ENCODE results near the gene CFAP20DC.

The CFAP20DC gene

GRCh38 chr3:58751235-58751634 lies 298.6 kb downstream of the CFAP20DC start:
- DNase-seq (ENCODE audit: low spot score): no peak
- no peak for TF ChIP-seq CTCF (IDR thresholded peaks at IDR 0.05; ENCODE audit: extremely low read depth, missing control alignments)

- DNase-seq (ENCODE audit: low spot score): no peak
- TF ChIP-seq CTCF (IDR thresholded peaks at IDR 0.05; ENCODE audit: extremely low read depth, missing control alignments): no peak
Observed at GRCh38 chr3:58749948-58750347, 299.9 kb downstream of the CFAP20DC start.

GRCh38 chr3:58748024-58748423 lies 301.8 kb downstream of the CFAP20DC start:
- DNase-seq (ENCODE audit: low spot score): no peak
- TF ChIP-seq CTCF (IDR thresholded peaks at IDR 0.05; ENCODE audit: extremely low read depth, missing control alignments): no peak

GRCh38 chr3:58746758-58747157 lies 303.1 kb downstream of the CFAP20DC start:
- no peak for TF ChIP-seq CTCF (IDR thresholded peaks at IDR 0.05; ENCODE audit: extremely low read depth, missing control alignments)
- DNase-seq (ENCODE audit: low spot score): no peak

- TF ChIP-seq CTCF (IDR thresholded peaks at IDR 0.05; ENCODE audit: extremely low read depth, missing control alignments): no peak
- no peak for DNase-seq (ENCODE audit: low spot score)
Observed at GRCh38 chr3:58743296-58743695, 306.5 kb downstream of the CFAP20DC start.

GRCh38 chr3:58742239-58742638 lies 307.6 kb downstream of the CFAP20DC start:
- no peak for DNase-seq (ENCODE audit: low spot score)
- TF ChIP-seq CTCF (IDR thresholded peaks at IDR 0.05; ENCODE audit: extremely low read depth, missing control alignments): no peak

- no peak for DNase-seq (ENCODE audit: low spot score)
- no peak for TF ChIP-seq CTCF (IDR thresholded peaks at IDR 0.05; ENCODE audit: extremely low read depth, missing control alignments)
Observed at GRCh38 chr3:58737644-58738043, 312.2 kb downstream of the CFAP20DC start.

Data from GM20000 (cell line).